Upper lobe of left lung (tissue), 4 donors: ENCODE results near the gene MAD1L1.

Experiments
- CTCF ChIP-seq, 6 experiments: fragments of 450-650 bp in 4 of 6; fragments of 200-600 bp in 2 of 6; sonication (generic) in 2 of 6; IDR thresholded peaks; one replicate each; pipeline ENCODE4 v1.5.1; 2016 to 2019; ENCODE audit warnings: antibody characterized with exemption in 6 of 6
- EP300 ChIP-seq, 4 donors: sonication (generic); formaldehyde crosslinking; IDR thresholded peaks; one replicate each; pipeline ENCODE4 v1.5.1; 2017; ENCODE audit warnings: antibody characterized with exemption in 4 of 4, control low read depth in 2 of 4
- POLR2A ChIP-seq, 4 donors: fragments of 450-650 bp; IDR thresholded peaks; one replicate each; pipeline ENCODE4 v1.5.1; 2016 to 2017; ENCODE audit warnings: antibody characterized with exemption in 4 of 4, mild to moderate bottlenecking in 2 of 4
- POLR2AphosphoS5 ChIP-seq, 2 donors: sonication (generic); formaldehyde crosslinking; IDR thresholded peaks; one replicate each; pipeline ENCODE4 v1.5.1; 2017; ENCODE audit warnings: antibody characterized with exemption in 2 of 2

- TF ChIP-seq CTCF (IDR thresholded peaks at IDR 0.05) (no peak), POLR2A (IDR thresholded peaks at IDR 0.05) (no peak), EP300 (IDR thresholded peaks at IDR 0.05) (no peak), POLR2AphosphoS5 (IDR thresholded peaks at IDR 0.05) (no peak)
These were observed 431.8 kb downstream of the MAD1L1 start for GRCh38 chr7:1800902-1801301.
